BJ (cell line): ENCODE results near the gene PJA1. TPM values are rescaled to one million over a fixed set of nuclear protein-coding genes. Genes with fewer than 3 reads are reported as not detected.

ENCODE experiments used
- CTCF ChIA-PET: fragments of 350-600 bp; formaldehyde crosslinking; extraction: SDS; loops from one replicate; lab custom pipeline; 2021; ENCODE audit warnings: antibody characterized with exemption, inconsistent platforms; lab: Yijun Ruan, JAX
- POLR2A ChIA-PET: fragments of 300-600 bp; sonication (Branson Sonifier 250); formaldehyde crosslinking; extraction: SDS; loops from one replicate; lab custom pipeline; 2021; ENCODE audit warnings: antibody characterized with exemption; lab: Charles Lee
- DNase-seq: peaks from one replicate; pipeline ENCODE4 v3.0.0-alpha.2; 2011; ENCODE audit warnings: low read depth
- H3K27me3 ChIP-seq: 2 replicates; pipeline ENCODE4 v1.6.0; 2011; ENCODE audit warnings: low read length; ENCODE audit not compliant: control insufficient read depth, insufficient read depth
- H3K36me3 ChIP-seq: 2 replicates; pipeline ENCODE4 v1.5.1; 2011; ENCODE audit warnings: low read length; ENCODE audit not compliant: control insufficient read depth, insufficient read depth
- H3K4me3 ChIP-seq: 2 replicates; pipeline ENCODE4 v1.5.1; 2011; ENCODE audit warnings: low read depth, mild to moderate bottlenecking, control low read depth, low read length
- CTCF ChIP-seq: IDR thresholded peaks from 2 replicates; pipeline ENCODE4 v1.5.1; 2011; ENCODE audit warnings: low read depth, mild to moderate bottlenecking, control low read depth, inconsistent platforms, low read length, moderate library complexity; ENCODE audit not compliant: insufficient read depth
- polyA plus RNA-seq: library from polyadenylated mRNA; depleted of rRNA; stranded (reverse); fragments of >200 nt; gene quantifications from 2 replicates; pipeline ENCODE4 v1.2.3, GENCODE V29; 2011

The PJA1 gene
- polyA plus RNA-seq, 1 experiment: 20.2 TPM

GRCh38 chrX:69192603-69193002 is 27.4 kb upstream of the PJA1 start:
- no peak for TF ChIP-seq CTCF
- no peaks in the 10 kb centered on the region for H3K36me3 ChIP-seq
- H3K27me3 ChIP-seq: no peaks in the 10 kb centered on the region; the same call in 1 of the 2 replicates
- no peak overlapping the region for H3K4me3 ChIP-seq
- ChIA-PET POLR2A (no interaction called here), CTCF (no interaction called here)
- no peak for DNase-seq

GRCh38 chrX:69189576-69190371 is 24.5 kb upstream of the PJA1 start:
- no peak for DNase-seq
- no peaks in the 10 kb centered on the region; the same call in 1 of the 2 replicates for H3K27me3 ChIP-seq
- ChIA-PET CTCF (no interaction called here), POLR2A (interaction anchor here (0.7 kb wide), 1 partner anchor 66 kb away, joined by 3 read pairs; no protein-coding TSS in a partner anchor)
- TF ChIP-seq CTCF: no peak
- no peaks in the 10 kb centered on the region for H3K36me3 ChIP-seq
- H3K4me3 ChIP-seq: no peak overlapping the region

- Histone ChIP-seq H3K4me3 (no peak overlapping the region), H3K27me3 (no peaks in the 10 kb centered on the region; the same call in 1 of the 2 replicates), H3K36me3 (no peaks in the 10 kb centered on the region)
- TF ChIP-seq CTCF: no peak
- POLR2A ChIA-PET: no interaction called here
- no peak for DNase-seq
- CTCF ChIA-PET: no interaction called here
These were observed 21.4 kb upstream of the PJA1 start for GRCh38 chrX:69186651-69187050.

GRCh38 chrX:69185886-69186285 is 20.6 kb upstream of the PJA1 start:
- no peak for DNase-seq
- POLR2A ChIA-PET: no interaction called here
- Histone ChIP-seq H3K4me3 (no peak overlapping the region), H3K36me3 (no peaks in the 10 kb centered on the region), H3K27me3 (no peaks in the 10 kb centered on the region; the same call in 1 of the 2 replicates)
- no peak for TF ChIP-seq CTCF
- CTCF ChIA-PET: no interaction called here

GRCh38 chrX:69185141-69185540 is 19.9 kb upstream of the PJA1 start:
- no peaks in the 10 kb centered on the region for H3K36me3 ChIP-seq
- H3K4me3 ChIP-seq: no peak overlapping the region
- no peak for DNase-seq
- H3K27me3 ChIP-seq: no peaks in the 10 kb centered on the region; the same call in 1 of the 2 replicates
- ChIA-PET CTCF (no interaction called here), POLR2A (no interaction called here)
- no peak for TF ChIP-seq CTCF
